ENCODE data around the gene RFTN1. TPM values are rescaled to one million over a fixed set of nuclear protein-coding genes. Genes with fewer than 3 reads are reported as not detected.
"Not testable (repeated sequence)": the region's sequence is repeated elsewhere in the genome, so short reads cannot be mapped to it uniquely, and the experiment has no call there.

RFTN1 gene
- polyA plus RNA-seq, 2 donors: 2.1 to 3.7 TPM

DNA sequence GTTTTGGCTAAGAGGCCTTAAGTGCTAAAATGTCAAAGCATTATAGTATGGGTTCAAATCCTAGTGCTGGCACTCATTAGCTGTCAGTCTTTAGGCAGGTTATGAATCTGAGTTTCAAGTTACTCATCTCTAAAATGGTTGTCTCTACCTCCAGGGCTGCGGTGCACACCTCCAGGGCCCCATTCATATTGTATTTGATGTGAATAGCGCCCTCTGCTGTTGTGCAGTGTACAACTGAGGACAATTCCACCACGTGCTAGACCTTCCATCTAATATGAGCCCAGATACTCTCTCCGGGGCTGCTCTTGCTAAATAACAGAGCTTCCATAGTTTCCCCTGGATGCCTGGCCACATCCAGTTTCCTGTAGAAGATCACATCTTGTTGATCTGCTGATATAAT is 194.2 kb downstream of the RFTN1 start:
- no peak overlapping the region for H3K4me3 ChIP-seq (ENCODE audit: low read depth in 1 of 2, low read length in 2 of 2)
- no peaks in the 10 kb centered on the region for H3K9me3 ChIP-seq (ENCODE audit: control insufficient read depth in 2 of 2, insufficient read depth in 1 of 2, low read depth in 1 of 2, low read length in 1 of 2)
- 68 to 72% methylated on average over 4 of the region's 4 CpGs for WGBS, 2 donors
- peaks cover 3 to 10% of the 10 kb centered on the region in 2 donors for H3K36me3 ChIP-seq (ENCODE audit: control insufficient read depth in 2 of 2, insufficient read depth in 2 of 2, low read length in 1 of 2)
- H3K4me1 ChIP-seq (ENCODE audit: control insufficient read depth in 2 of 2, insufficient read depth in 2 of 2, low read length in 1 of 2): peaks cover 0 to 5% of the 10 kb centered on the region in 2 donors
- no peak overlapping the region for H3K27ac ChIP-seq (ENCODE audit: low read depth in 2 of 2, low read length in 1 of 2)
- no peaks in the 10 kb centered on the region for H3K27me3 ChIP-seq (ENCODE audit: control insufficient read depth in 1 of 2, insufficient read depth in 2 of 2, low read length in 2 of 2)

DNA sequence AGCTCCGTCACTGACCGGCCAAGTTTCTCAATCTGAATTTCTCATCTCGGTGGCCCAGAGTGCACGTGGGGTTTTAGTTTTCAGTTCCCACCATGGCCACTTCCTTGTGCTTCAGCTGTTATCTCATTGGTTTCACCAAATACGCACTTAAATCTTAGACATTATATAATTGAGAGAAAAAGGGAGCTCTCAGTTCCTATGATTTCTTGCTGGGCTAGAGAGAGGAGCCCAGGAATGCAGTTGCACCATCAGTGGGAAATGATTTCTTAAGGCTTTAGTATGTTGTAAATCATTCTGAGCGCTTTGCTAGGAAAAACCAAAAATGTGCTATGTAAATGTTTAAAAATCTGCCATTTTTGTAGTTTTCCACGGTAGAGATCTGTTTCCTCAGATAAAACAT is 195.3 kb downstream of the RFTN1 start:
- Histone ChIP-seq H3K27ac (ENCODE audit: low read depth in 2 of 2, low read length in 1 of 2) (no peak overlapping the region), H3K36me3 (ENCODE audit: control insufficient read depth in 2 of 2, insufficient read depth in 2 of 2, low read length in 1 of 2) (peaks cover 6 to 10% of the 10 kb centered on the region in 2 donors), H3K27me3 (ENCODE audit: control insufficient read depth in 1 of 2, insufficient read depth in 2 of 2, low read length in 2 of 2) (no peaks in the 10 kb centered on the region), H3K4me3 (ENCODE audit: low read depth in 1 of 2, low read length in 2 of 2) (no peak overlapping the region), H3K4me1 (ENCODE audit: control insufficient read depth in 2 of 2, insufficient read depth in 2 of 2, low read length in 1 of 2) (peaks cover 0 to 5% of the 10 kb centered on the region in 2 donors), H3K9me3 (ENCODE audit: control insufficient read depth in 2 of 2, insufficient read depth in 1 of 2, low read depth in 1 of 2, low read length in 1 of 2) (no peaks in the 10 kb centered on the region)
- WGBS, 2 donors: 76 to 79% methylated on average over 7 of the region's 7 CpGs

DNA sequence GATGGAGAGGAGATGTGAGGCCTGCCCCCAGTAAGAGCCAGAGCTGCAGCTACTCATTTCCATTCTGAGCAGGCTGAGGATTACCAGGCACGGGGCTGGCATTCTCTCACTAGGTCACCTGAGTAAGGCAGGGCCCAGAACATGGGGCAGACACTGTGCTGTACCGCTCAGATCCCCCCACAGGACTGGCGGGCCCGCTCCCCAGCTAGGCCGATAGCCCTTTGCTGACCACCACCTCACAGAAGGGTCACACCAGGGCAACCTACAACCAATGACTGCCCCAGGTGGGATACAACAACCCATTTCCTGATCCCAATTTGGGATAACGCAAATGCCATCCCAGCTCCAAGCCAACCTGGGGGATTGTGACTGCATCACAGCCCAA is 195.9 kb downstream of the RFTN1 start:
- WGBS, 2 donors: 96 to 99% methylated on average over 6 of the region's 6 CpGs
- Histone ChIP-seq H3K27ac (ENCODE audit: low read depth in 2 of 2, low read length in 1 of 2) (no peak overlapping the region), H3K27me3 (ENCODE audit: control insufficient read depth in 1 of 2, insufficient read depth in 2 of 2, low read length in 2 of 2) (no peaks in the 10 kb centered on the region), H3K36me3 (ENCODE audit: control insufficient read depth in 2 of 2, insufficient read depth in 2 of 2, low read length in 1 of 2) (peaks cover 3 to 10% of the 10 kb centered on the region in 2 donors), H3K4me3 (ENCODE audit: low read depth in 1 of 2, low read length in 2 of 2) (no peak overlapping the region), H3K4me1 (ENCODE audit: control insufficient read depth in 2 of 2, insufficient read depth in 2 of 2, low read length in 1 of 2) (peaks cover 0 to 5% of the 10 kb centered on the region in 2 donors), H3K9me3 (ENCODE audit: control insufficient read depth in 2 of 2, insufficient read depth in 1 of 2, low read depth in 1 of 2, low read length in 1 of 2) (no peaks in the 10 kb centered on the region)

DNA sequence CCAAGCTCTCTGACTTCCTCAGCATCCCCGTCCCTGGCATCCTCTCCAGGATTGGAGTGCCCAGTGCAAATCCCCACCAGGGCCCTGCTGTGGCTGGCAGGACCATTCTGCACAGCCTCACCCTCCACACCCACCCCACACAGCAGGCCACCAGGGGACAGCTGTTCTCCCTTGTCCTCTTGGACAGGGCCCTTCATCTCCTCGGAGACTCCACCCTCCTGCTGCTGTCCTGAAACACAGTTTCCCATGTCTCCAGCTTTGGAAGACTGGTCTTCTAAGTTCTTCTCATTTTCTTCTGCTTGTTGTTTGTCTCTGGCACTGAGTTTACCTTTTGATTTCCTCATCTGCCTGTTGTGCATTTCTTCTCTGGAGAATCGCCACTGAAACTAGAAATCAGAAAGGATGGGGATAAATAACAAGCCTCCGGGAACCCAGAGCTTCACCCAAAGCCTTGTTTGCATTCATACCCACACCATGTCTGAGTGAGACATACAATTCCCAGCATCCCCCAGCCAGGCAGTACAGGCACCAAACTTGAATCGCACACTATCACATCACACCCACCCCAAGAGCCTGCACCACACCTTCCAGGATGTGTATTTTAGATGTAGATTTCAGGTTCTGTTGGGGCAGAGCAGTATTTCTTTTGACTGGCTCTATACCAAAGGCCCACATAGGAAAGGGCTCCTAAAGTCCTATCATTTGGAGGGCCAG is 196.5 kb downstream of the RFTN1 start:
- no peak overlapping the region for H3K27ac ChIP-seq (ENCODE audit: low read depth in 2 of 2, low read length in 1 of 2)
- peaks cover 0 to 7% of the 10 kb centered on the region in 2 donors for H3K4me1 ChIP-seq (ENCODE audit: control insufficient read depth in 2 of 2, insufficient read depth in 2 of 2, low read length in 1 of 2)
- H3K36me3 ChIP-seq (ENCODE audit: control insufficient read depth in 2 of 2, insufficient read depth in 2 of 2, low read length in 1 of 2): peaks cover 3 to 13% of the 10 kb centered on the region in 2 donors
- no peak overlapping the region for H3K4me3 ChIP-seq (ENCODE audit: low read depth in 1 of 2, low read length in 2 of 2)
- H3K27me3 ChIP-seq (ENCODE audit: control insufficient read depth in 1 of 2, insufficient read depth in 2 of 2, low read length in 2 of 2): no peaks in the 10 kb centered on the region
- H3K9me3 ChIP-seq (ENCODE audit: control insufficient read depth in 2 of 2, insufficient read depth in 1 of 2, low read depth in 1 of 2, low read length in 1 of 2): no peaks in the 10 kb centered on the region
- 91 to 92% methylated on average over 5 of the region's 5 CpGs for WGBS, 2 donors

DNA sequence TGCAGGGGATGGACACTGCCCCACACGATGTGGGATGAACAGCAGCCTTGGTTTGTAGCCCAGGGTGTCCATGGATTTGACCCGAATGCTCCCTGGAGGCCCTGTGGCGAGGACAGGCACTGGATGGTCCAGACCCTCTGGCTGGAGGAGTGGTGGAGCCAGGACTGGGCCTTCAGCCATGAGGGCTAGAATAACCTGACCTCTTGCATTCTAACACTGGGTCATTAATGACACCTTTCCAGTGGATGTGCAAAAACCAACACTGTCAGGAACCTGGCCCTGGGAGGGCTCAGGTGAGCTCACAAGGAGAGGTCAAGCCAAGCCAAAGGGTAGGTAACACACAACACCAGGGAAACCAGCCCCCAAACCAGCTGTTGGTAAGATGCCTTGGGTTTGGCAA is 197.1 kb downstream of the RFTN1 start:
- Histone ChIP-seq H3K36me3 (ENCODE audit: control insufficient read depth in 2 of 2, insufficient read depth in 2 of 2, low read length in 1 of 2) (peaks cover 3 to 15% of the 10 kb centered on the region in 2 donors), H3K27me3 (ENCODE audit: control insufficient read depth in 1 of 2, insufficient read depth in 2 of 2, low read length in 2 of 2) (no peaks in the 10 kb centered on the region), H3K4me1 (ENCODE audit: control insufficient read depth in 2 of 2, insufficient read depth in 2 of 2, low read length in 1 of 2) (peaks cover 0 to 7% of the 10 kb centered on the region in 2 donors), H3K27ac (ENCODE audit: low read depth in 2 of 2, low read length in 1 of 2) (no peak overlapping the region), H3K9me3 (ENCODE audit: control insufficient read depth in 2 of 2, insufficient read depth in 1 of 2, low read depth in 1 of 2, low read length in 1 of 2) (no peaks in the 10 kb centered on the region), H3K4me3 (ENCODE audit: low read depth in 1 of 2, low read length in 2 of 2) (no peak overlapping the region)
- WGBS, 2 donors: 90 to 92% methylated on average over 3 of the region's 3 CpGs

DNA sequence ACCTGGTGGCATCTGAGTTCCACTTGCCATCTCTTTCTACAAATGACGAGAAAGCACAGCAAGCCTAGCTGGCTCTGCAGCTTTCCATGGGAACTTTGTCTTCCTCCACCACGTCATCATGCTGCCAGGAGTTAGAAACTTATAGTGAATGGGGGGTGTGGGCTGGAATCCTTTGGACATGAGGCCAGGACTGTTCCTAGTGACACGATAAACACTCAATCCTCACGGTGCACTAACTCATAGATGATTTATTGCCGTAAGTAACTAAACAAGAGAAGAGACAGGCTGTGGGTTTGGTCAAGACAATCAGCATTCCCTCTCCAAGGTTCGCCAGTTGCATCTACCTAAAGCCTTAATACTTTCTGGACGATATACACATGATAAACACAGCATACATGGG is 197.9 kb downstream of the RFTN1 start:
- peaks cover 3 to 11% of the 10 kb centered on the region in 2 donors for H3K36me3 ChIP-seq (ENCODE audit: control insufficient read depth in 2 of 2, insufficient read depth in 2 of 2, low read length in 1 of 2)
- H3K27ac ChIP-seq (ENCODE audit: low read depth in 2 of 2, low read length in 1 of 2): no peak overlapping the region
- H3K9me3 ChIP-seq (ENCODE audit: control insufficient read depth in 2 of 2, insufficient read depth in 1 of 2, low read depth in 1 of 2, low read length in 1 of 2): no peaks in the 10 kb centered on the region
- H3K4me3 ChIP-seq (ENCODE audit: low read depth in 1 of 2, low read length in 2 of 2): no peak overlapping the region
- 82% methylated on average over 7 of the region's 7 CpGs for WGBS, 2 donors
- no peaks in the 10 kb centered on the region for H3K27me3 ChIP-seq (ENCODE audit: control insufficient read depth in 1 of 2, insufficient read depth in 2 of 2, low read length in 2 of 2)
- peaks cover 0 to 7% of the 10 kb centered on the region in 2 donors for H3K4me1 ChIP-seq (ENCODE audit: control insufficient read depth in 2 of 2, insufficient read depth in 2 of 2, low read length in 1 of 2)

DNA sequence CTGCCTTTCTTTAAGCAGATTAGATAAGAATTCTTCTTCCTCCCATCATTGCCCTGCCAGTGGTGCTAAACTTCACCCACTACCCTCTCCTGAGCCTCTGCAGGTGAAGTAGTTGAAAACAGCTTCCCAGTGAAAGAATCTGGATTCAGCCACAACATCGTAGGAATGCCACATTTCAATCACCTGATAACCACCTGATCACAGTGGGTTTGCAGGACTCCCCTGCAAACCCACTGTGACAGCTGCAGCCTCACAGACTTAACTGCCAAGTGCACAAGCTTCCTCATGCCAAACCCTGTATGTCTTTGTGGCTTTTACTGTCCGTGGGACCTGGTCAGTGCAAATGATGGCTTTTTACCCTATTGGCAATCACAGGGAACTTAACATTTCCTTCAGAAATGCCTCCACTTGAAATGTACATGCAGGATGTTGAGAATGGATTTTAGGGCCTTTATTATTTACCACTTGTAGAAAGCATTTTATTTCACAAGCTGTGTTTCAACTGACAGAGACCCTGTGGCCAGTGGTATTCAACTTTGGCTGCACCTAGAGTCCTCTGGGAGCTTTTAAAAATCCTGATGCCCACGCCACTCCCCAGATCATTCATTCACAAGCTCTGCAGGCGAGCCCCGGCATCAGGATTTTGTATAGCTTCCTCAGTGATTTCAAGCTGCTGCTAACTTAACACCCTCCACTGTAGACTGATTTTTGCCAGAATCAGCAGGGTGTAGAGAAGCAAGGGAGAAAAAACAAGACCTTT is 199.4 kb downstream of the RFTN1 start:
- no peak overlapping the region for H3K27ac ChIP-seq (ENCODE audit: low read depth in 2 of 2, low read length in 1 of 2)
- H3K36me3 ChIP-seq (ENCODE audit: control insufficient read depth in 2 of 2, insufficient read depth in 2 of 2, low read length in 1 of 2): peaks cover 3 to 9% of the 10 kb centered on the region in 2 donors
- no peak overlapping the region for H3K4me3 ChIP-seq (ENCODE audit: low read depth in 1 of 2, low read length in 2 of 2)
- peaks cover 0 to 7% of the 10 kb centered on the region in 2 donors for H3K4me1 ChIP-seq (ENCODE audit: control insufficient read depth in 2 of 2, insufficient read depth in 2 of 2, low read length in 1 of 2)
- H3K9me3 ChIP-seq (ENCODE audit: control insufficient read depth in 2 of 2, insufficient read depth in 1 of 2, low read depth in 1 of 2, low read length in 1 of 2): no peaks in the 10 kb centered on the region
- no peaks in the 10 kb centered on the region for H3K27me3 ChIP-seq (ENCODE audit: control insufficient read depth in 1 of 2, insufficient read depth in 2 of 2, low read length in 2 of 2)
- WGBS, 2 donors: 76 to 85% methylated on average over 5 of the region's 5 CpGs

DNA sequence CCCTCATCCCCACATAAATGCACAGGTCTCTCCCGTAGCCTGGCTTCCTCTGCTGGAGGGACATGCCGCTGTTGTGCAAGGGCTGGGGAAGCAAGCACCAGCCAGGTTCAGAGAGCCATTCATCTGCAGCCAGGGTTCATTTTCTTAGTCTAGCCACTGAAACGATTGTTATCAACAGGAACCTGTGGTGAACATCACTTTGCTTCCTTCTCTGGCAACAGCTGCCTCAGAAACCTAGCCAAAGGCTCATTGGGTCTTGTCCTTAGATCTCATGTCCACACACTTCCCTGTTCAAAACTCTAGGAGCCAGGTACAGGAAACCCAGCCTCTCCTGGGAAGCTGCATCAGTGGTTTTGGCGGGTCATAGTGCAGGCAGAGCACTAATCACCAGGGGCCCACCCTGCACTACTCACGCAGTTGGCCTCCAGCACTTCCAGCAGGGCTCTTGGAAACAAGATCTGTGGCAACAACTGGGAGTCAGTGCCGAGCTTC is 201.5 kb downstream of the RFTN1 start:
- H3K4me1 ChIP-seq (ENCODE audit: control insufficient read depth in 2 of 2, insufficient read depth in 2 of 2, low read length in 1 of 2): peaks cover 0 to 7% of the 10 kb centered on the region in 2 donors
- peak overlapping the region; percentile 20 to 61 for H3K27ac ChIP-seq (ENCODE audit: low read depth in 2 of 2, low read length in 1 of 2)
- H3K27me3 ChIP-seq (ENCODE audit: control insufficient read depth in 1 of 2, insufficient read depth in 2 of 2, low read length in 2 of 2): no peaks in the 10 kb centered on the region
- WGBS, 2 donors: 49 to 50% methylated on average over 6 of the region's 6 CpGs
- H3K4me3 ChIP-seq (ENCODE audit: low read depth in 1 of 2, low read length in 2 of 2): no peak overlapping the region
- H3K9me3 ChIP-seq (ENCODE audit: control insufficient read depth in 2 of 2, insufficient read depth in 1 of 2, low read depth in 1 of 2, low read length in 1 of 2): no peaks in the 10 kb centered on the region
- H3K36me3 ChIP-seq (ENCODE audit: control insufficient read depth in 2 of 2, insufficient read depth in 2 of 2, low read length in 1 of 2): peaks cover 3 to 9% of the 10 kb centered on the region in 2 donors

DNA sequence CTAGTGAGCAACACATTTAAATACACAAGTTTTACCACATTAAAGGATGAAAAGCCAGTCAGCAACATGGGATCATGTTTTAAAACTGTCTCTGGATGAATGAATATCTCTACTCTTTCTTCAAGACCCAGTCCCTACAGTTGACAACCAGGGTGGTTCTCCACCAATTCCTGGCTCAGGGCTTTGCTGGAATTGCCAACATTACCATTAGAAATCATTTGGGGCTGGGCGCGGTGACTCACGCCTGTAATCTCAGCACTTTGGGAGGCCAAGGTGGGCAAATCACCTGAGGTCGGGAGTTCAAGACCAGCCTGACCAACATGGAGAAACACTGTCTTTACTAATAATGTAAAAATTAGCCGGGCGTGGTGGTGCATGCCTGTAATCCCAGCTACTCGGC is 203.0 kb downstream of the RFTN1 start:
- WGBS, 2 donors: 90 to 93% methylated on average over 7 of the region's 7 CpGs
- not testable (repeated sequence) for H3K27me3 ChIP-seq (ENCODE audit: control insufficient read depth in 1 of 2, insufficient read depth in 2 of 2, low read length in 2 of 2); H3K27ac ChIP-seq (ENCODE audit: low read depth in 2 of 2, low read length in 1 of 2); H3K4me1 ChIP-seq (ENCODE audit: control insufficient read depth in 2 of 2, insufficient read depth in 2 of 2, low read length in 1 of 2); H3K4me3 ChIP-seq (ENCODE audit: low read depth in 1 of 2, low read length in 2 of 2); H3K36me3 ChIP-seq (ENCODE audit: control insufficient read depth in 2 of 2, insufficient read depth in 2 of 2, low read length in 1 of 2); H3K9me3 ChIP-seq (ENCODE audit: control insufficient read depth in 2 of 2, insufficient read depth in 1 of 2, low read depth in 1 of 2, low read length in 1 of 2)
